Heart left ventricle (tissue), 16 donors: ENCODE data around the gene GPX1. TPM values are rescaled to one million over a fixed set of nuclear protein-coding genes. Genes with fewer than 3 reads are reported as not detected.

ENCODE experiments used
- ATAC-seq, 4 donors: fragments of 200-7000 bp; cut with Tn5 transposase; one replicate each; pipeline ENCODE4 v1.9.1; 2020 to 2022; ENCODE audit warnings: moderate library complexity in 4 of 4, mild to moderate bottlenecking in 3 of 4, moderate number of reproducible peaks in 1 of 4
- DNase-seq, 5 donors: peaks; one replicate each; pipeline ENCODE4 v3.0.0-alpha.2; 2020
- H3K27ac ChIP-seq, 12 donors: fragments of 200-600 bp; sonication (generic) in 4 of 12; one replicate each; pipeline versions ENCODE4 v1.5.0 to v1.8.0; 2016 to 2022; ENCODE audit warnings: mild to moderate bottlenecking in 2 of 12
- H3K27me3 ChIP-seq, 9 donors: fragments of 200-600 bp; sonication (generic) in 2 of 9; one replicate each; pipeline versions ENCODE4 v1.5.1 to v1.8.0; 2016 to 2022; ENCODE audit warnings: mild to moderate bottlenecking in 3 of 9
- H3K36me3 ChIP-seq, 9 donors: fragments of 200-600 bp; sonication (generic) in 2 of 9; one replicate each; pipeline versions ENCODE4 v1.5.0 to v1.8.0; 2018 to 2022; ENCODE audit warnings: mild to moderate bottlenecking in 2 of 9
- H3K4me1 ChIP-seq, 12 donors: fragments of 200-600 bp; sonication (generic) in 4 of 12; one replicate each; pipeline versions ENCODE4 v1.5.0 to v1.8.0; 2016 to 2022; ENCODE audit warnings: mild to moderate bottlenecking in 3 of 12
- H3K4me3 ChIP-seq, 12 donors: fragments of 200-600 bp; sonication (generic) in 4 of 12; one replicate each; pipeline versions ENCODE4 v1.5.0 to v1.8.0; 2017 to 2022; ENCODE audit warnings: mild to moderate bottlenecking in 9 of 12, moderate library complexity in 4 of 12
- H3K9me3 ChIP-seq, 12 donors: fragments of 200-600 bp; sonication (generic) in 4 of 12; one replicate each; pipeline versions ENCODE4 v1.5.0 to v1.8.0; 2016 to 2022; ENCODE audit warnings: mild to moderate bottlenecking in 1 of 12
- POLR2A ChIP-seq, 2 donors: fragments of 450-650 bp; IDR thresholded peaks; one replicate each; pipeline ENCODE4 v1.6.1; 2017; ENCODE audit warnings: antibody characterized with exemption in 2 of 2, mild to moderate bottlenecking in 2 of 2, moderate library complexity in 2 of 2
- WGBS, 4 donors: extraction: QIAGEN DNeasy Blood & Tissue Kit in 2 of 4; methylation state at CpG; one replicate each; pipeline versions ENCODE4 v1.1.5 to v1.1.7; 2013 to 2018; 5-methylcytosine and 5-hydroxymethylcytosine counted together
- intact Hi-C, 10 donors: fragments of 100-400 bp; cut with DNase I; formaldehyde crosslinking; loops; one replicate each; pipeline versions ENCODE4 v1.11.1 to v1.14.2; 2022
- polyA plus RNA-seq, 2 donors: library from polyadenylated mRNA; stranded (reverse); fragments of 200-250 nt; gene quantifications; one replicate each; pipeline ENCODE4 v1.2.3, GENCODE V29; 2013
- total RNA-seq, 9 donors: library from RNA; depleted of rRNA in 2 of 9; stranded (reverse); fragments of >200 nt in 2 of 9; fragmentation: NEBNext Ultra II Directional in 3 of 9; extraction: Animal tissue kit (Norgen Biotek cat#: 25700) in 3 of 9; gene quantifications; one replicate each; pipeline versions ENCODE4 v1.1.0 to v1.2.4, GENCODE V29; 2016 to 2023
- TF ChIP-seq, protein P1 (sequence below), 12 donors: fragments of 200-600 bp; sonication (generic) in 4 of 12; IDR thresholded peaks; one replicate each; pipeline versions ENCODE4 v1.5.0 to v1.8.0; 2018 to 2022; ENCODE audit warnings: antibody characterized with exemption in 12 of 12, mild to moderate bottlenecking in 5 of 12
- donor health status: ischemic (EF 13 %, LVEDD 7.1; RV severe dilation, severe dysfunction).
- donor health status: healthy with polysubstance abuse.
- donor health status: DM: no; HTN: yes; CAD: no.
- donor health status: DM: no; HTN: no; CAD: no.
- donor health status: ischemic (EF 25% LVEDD 6.9; RV normal size, moderate dysfunction).
- donor health status: ischemic (EF 25% LVEDD 5.7; RV mildly dilated, moderate dysfunction).
- donor health status: healthy.
- donor health status: DM: yes; HTN: yes; CAD: no.
- donor health status: ischemic (EF 35%, LVEDD 5.7; RV mildly dilated, moderate dysfunction).
- donor health status: nonischemic (EF 11% LVEDD 7.7; RV severe dilation, severe dysfunction).
- donor health status: DM: yes; HTN: yes; CAD: no.
- donor health status: PGD.
- donor health status: ischemic (EF 29% LVEDD 5.4; RV normal size, mild dysfunction).
- donor health status: nonischemic (EF 23%, LVEDD 6.1; RV moderate dilation, normal function).

Gene GPX1
- total and polyA plus RNA-seq, 11 donors = 86.3 to 341 (median 154) TPM

DNA sequence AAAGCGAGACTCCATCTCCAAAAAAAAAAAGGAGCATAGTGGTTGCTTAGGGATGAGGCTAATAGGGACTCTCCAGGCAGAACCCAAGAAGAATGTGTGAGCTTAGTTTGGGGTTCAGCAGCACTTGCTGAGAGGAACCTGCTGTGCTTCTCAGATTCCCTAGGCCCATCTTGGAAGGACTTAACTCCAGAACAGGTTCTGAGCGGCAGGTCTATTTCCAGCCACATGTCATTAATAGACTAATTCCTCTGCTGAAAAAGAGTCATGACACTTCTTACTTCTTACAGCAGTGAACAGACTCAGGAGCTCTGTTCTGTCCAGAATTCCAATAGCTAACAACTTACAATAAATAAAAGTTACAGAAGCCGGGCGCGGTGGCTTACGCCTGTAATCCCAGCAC lies 31.1 kb upstream of the GPX1 start:
- WGBS, 4 donors = 95 to 97% (median 96%) methylated on average over 6 of the region's 6 CpGs
- no peak for TF ChIP-seq POLR2A (IDR thresholded peaks at IDR 0.05)
- TF ChIP-seq, protein P1, sequence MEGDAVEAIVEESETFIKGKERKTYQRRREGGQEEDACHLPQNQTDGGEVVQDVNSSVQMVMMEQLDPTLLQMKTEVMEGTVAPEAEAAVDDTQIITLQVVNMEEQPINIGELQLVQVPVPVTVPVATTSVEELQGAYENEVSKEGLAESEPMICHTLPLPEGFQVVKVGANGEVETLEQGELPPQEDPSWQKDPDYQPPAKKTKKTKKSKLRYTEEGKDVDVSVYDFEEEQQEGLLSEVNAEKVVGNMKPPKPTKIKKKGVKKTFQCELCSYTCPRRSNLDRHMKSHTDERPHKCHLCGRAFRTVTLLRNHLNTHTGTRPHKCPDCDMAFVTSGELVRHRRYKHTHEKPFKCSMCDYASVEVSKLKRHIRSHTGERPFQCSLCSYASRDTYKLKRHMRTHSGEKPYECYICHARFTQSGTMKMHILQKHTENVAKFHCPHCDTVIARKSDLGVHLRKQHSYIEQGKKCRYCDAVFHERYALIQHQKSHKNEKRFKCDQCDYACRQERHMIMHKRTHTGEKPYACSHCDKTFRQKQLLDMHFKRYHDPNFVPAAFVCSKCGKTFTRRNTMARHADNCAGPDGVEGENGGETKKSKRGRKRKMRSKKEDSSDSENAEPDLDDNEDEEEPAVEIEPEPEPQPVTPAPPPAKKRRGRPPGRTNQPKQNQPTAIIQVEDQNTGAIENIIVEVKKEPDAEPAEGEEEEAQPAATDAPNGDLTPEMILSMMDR (IDR thresholded peaks at IDR 0.05) = no peak
- H3K4me3 ChIP-seq = no peak overlapping the region
- peaks cover 0 to 10% (median under 1%) of the 10 kb centered on the region in 9 donors for H3K36me3 ChIP-seq
- H3K4me1 ChIP-seq = peaks cover 4 to 78% (median 40%) of the 10 kb centered on the region in 12 donors
- ATAC-seq (no peak), DNase-seq (no peak)
- intact Hi-C loops = no loop called here
- H3K27me3 ChIP-seq = no peaks in the 10 kb centered on the region
- H3K27ac ChIP-seq = no peak overlapping the region
- no peaks in the 10 kb centered on the region for H3K9me3 ChIP-seq

GRCh38 chr3:49388289-49388820 lies 30.2 kb upstream of the GPX1 start:
- Histone ChIP-seq H3K27ac (no peak overlapping the region), H3K27me3 (no peaks in the 10 kb centered on the region), H3K36me3 (peaks cover 0 to 7% (median 0%) of the 10 kb centered on the region in 9 donors), H3K4me1 (peaks cover 4 to 87% (median 43%) of the 10 kb centered on the region in 12 donors), H3K4me3 (no peak overlapping the region), H3K9me3 (no peaks in the 10 kb centered on the region)
- ATAC-seq (peak in 1 of 4 donors; percentile 15), DNase-seq (no peak)
- 76 to 94% (median 87%) methylated on average over 1 of the region's 1 CpG for WGBS, 4 donors
- intact Hi-C loops = no loop called here
- TF ChIP-seq, protein P1 (IDR thresholded peaks at IDR 0.05) = no peak
- no peak for TF ChIP-seq POLR2A (IDR thresholded peaks at IDR 0.05)

- no peak overlapping the region for H3K27ac ChIP-seq
- no peaks in the 10 kb centered on the region for H3K27me3 ChIP-seq
- WGBS, 4 donors = 79 to 81% (median 79%) methylated on average over 2 of the region's 2 CpGs
- no peaks in the 10 kb centered on the region for H3K9me3 ChIP-seq
- no peak for DNase-seq
- TF ChIP-seq, protein P1 (IDR thresholded peaks at IDR 0.05) = no peak
- TF ChIP-seq POLR2A (IDR thresholded peaks at IDR 0.05) = no peak
- ATAC-seq = no peak
- peaks cover 4 to 86% (median 41%) of the 10 kb centered on the region in 12 donors for H3K4me1 ChIP-seq
- no peak overlapping the region for H3K4me3 ChIP-seq
- H3K36me3 ChIP-seq = peaks cover 0 to 9% (median 0%) of the 10 kb centered on the region in 9 donors
- intact Hi-C loops = no loop called here
These were observed 29.6 kb upstream of the GPX1 start for GRCh38 chr3:49387721-49388120.

- H3K27me3 ChIP-seq = no peaks in the 10 kb centered on the region
- peaks cover 4 to 79% (median 36%) of the 10 kb centered on the region in 12 donors for H3K4me1 ChIP-seq
- H3K9me3 ChIP-seq = no peaks in the 10 kb centered on the region
- 75 to 78% (median 77%) methylated on average over 11 of the region's 11 CpGs for WGBS, 4 donors
- peak overlapping the region in 2 of 12 donors; percentile 17 to 80 for H3K27ac ChIP-seq
- ATAC-seq (no peak), DNase-seq (no peak)
- H3K4me3 ChIP-seq = no peak overlapping the region
- peaks cover 0 to 13% (median 0%) of the 10 kb centered on the region in 9 donors for H3K36me3 ChIP-seq
- TF ChIP-seq POLR2A (IDR thresholded peaks at IDR 0.05) = no peak
- TF ChIP-seq, protein P1 (IDR thresholded peaks at IDR 0.05) = no peak
- intact Hi-C loops = no loop called here
These were observed 28.1 kb upstream of the GPX1 start for GRCh38 chr3:49386056-49386756.
